HUES48 (cell line): ENCODE data around the gene SLC13A3.
"Not testable (repeated sequence)": the region's sequence is repeated elsewhere in the genome, so short reads cannot be mapped to it uniquely, and the experiment has no call there.

Experiments
- H3K27ac ChIP-seq: one replicate; pipeline ENCODE4 v1.7.0; 2013; ENCODE audit warnings: low read depth, low read length, inconsistent platforms
- H3K27me3 ChIP-seq: 2 replicates; pipeline ENCODE4 v1.6.1; 2013; ENCODE audit warnings: mild to moderate bottlenecking, low read length; ENCODE audit not compliant: control insufficient read depth, insufficient read depth
- H3K36me3 ChIP-seq: 2 replicates; pipeline ENCODE4 v1.6.1; 2013; ENCODE audit warnings: low read length; ENCODE audit not compliant: control insufficient read depth, insufficient read depth
- H3K4me1 ChIP-seq: 2 replicates; pipeline ENCODE4 v1.6.1; 2013; ENCODE audit warnings: mild to moderate bottlenecking, low read length; ENCODE audit not compliant: control insufficient read depth, insufficient read depth
- H3K4me3 ChIP-seq: 2 replicates; pipeline ENCODE4 v1.5.1; 2013; ENCODE audit warnings: mild to moderate bottlenecking, low read depth, low read length
- H3K9ac ChIP-seq: 2 replicates; pipeline ENCODE4 v1.6.1; 2013; ENCODE audit warnings: mild to moderate bottlenecking, low read depth, low read length, moderate library complexity
- H3K9me3 ChIP-seq: 2 replicates; pipeline ENCODE4 v1.6.1; 2013; ENCODE audit warnings: low read length; ENCODE audit not compliant: control insufficient read depth, insufficient read depth

SLC13A3 gene

GRCh38 chr20:46680684-46681031 is 29.4 kb upstream of the SLC13A3 start:
- no peaks in the 10 kb centered on the region for H3K27me3 ChIP-seq
- H3K4me3 ChIP-seq = no peak overlapping the region
- H3K36me3 ChIP-seq = peaks cover 17% of the 10 kb centered on the region
- H3K9ac ChIP-seq = no peak overlapping the region
- peaks cover 25% of the 10 kb centered on the region for H3K4me1 ChIP-seq
- H3K27ac ChIP-seq = no peak overlapping the region
- H3K9me3 ChIP-seq = no peaks in the 10 kb centered on the region

GRCh38 chr20:46678516-46678915 is 27.3 kb upstream of the SLC13A3 start:
- no peaks in the 10 kb centered on the region for H3K9me3 ChIP-seq
- H3K27me3 ChIP-seq = no peaks in the 10 kb centered on the region
- H3K27ac ChIP-seq = no peak overlapping the region
- no peak overlapping the region for H3K9ac ChIP-seq
- H3K4me1 ChIP-seq = peaks cover 34% of the 10 kb centered on the region
- H3K4me3 ChIP-seq = no peak overlapping the region
- peaks cover 11% of the 10 kb centered on the region for H3K36me3 ChIP-seq

- Histone ChIP-seq H3K4me3 (no peak overlapping the region), H3K9ac (no peak overlapping the region), H3K4me1 (peaks cover 29% of the 10 kb centered on the region), H3K9me3 (no peaks in the 10 kb centered on the region), H3K27ac (no peak overlapping the region), H3K27me3 (no peaks in the 10 kb centered on the region), H3K36me3 (peaks cover 11% of the 10 kb centered on the region)
Measured at GRCh38 chr20:46677608-46678007, 26.3 kb upstream of the SLC13A3 start.

GRCh38 chr20:46676649-46677316 is 25.5 kb upstream of the SLC13A3 start:
- H3K4me3 ChIP-seq = not testable (repeated sequence)

GRCh38 chr20:46674253-46675083 is 23.2 kb upstream of the SLC13A3 start:
- H3K27me3 ChIP-seq = no peaks in the 10 kb centered on the region
- H3K4me3 ChIP-seq = no peak overlapping the region
- H3K36me3 ChIP-seq = no peaks in the 10 kb centered on the region
- H3K9ac ChIP-seq = no peak overlapping the region
- no peaks in the 10 kb centered on the region for H3K9me3 ChIP-seq
- peak overlapping the region; percentile 54 for H3K27ac ChIP-seq
- H3K4me1 ChIP-seq = peaks cover 17% of the 10 kb centered on the region

More at GRCh38 chr20:46676649-46677316, 25.5 kb upstream of the SLC13A3 start:
- Histone ChIP-seq H3K4me1 (peaks cover 21% of the 10 kb centered on the region), H3K36me3 (peaks cover 11% of the 10 kb centered on the region)
- not testable (repeated sequence) for H3K9me3 ChIP-seq, H3K27me3 ChIP-seq, H3K27ac ChIP-seq, H3K9ac ChIP-seq

- no peak overlapping the region for H3K9ac ChIP-seq
- H3K27me3 ChIP-seq = no peaks in the 10 kb centered on the region
- H3K9me3 ChIP-seq = no peaks in the 10 kb centered on the region
- no peak overlapping the region for H3K4me3 ChIP-seq
- H3K4me1 ChIP-seq = peaks cover 17% of the 10 kb centered on the region
- peak overlapping the region; percentile 54 for H3K27ac ChIP-seq
- H3K36me3 ChIP-seq = no peaks in the 10 kb centered on the region
Measured at GRCh38 chr20:46673394-46674252, 22.4 kb upstream of the SLC13A3 start.

GRCh38 chr20:46672543-46673148 is 21.4 kb upstream of the SLC13A3 start:
- no peaks in the 10 kb centered on the region for H3K36me3 ChIP-seq

GRCh38 chr20:46671866-46672542 is 20.7 kb upstream of the SLC13A3 start:
- Histone ChIP-seq H3K36me3 (no peaks in the 10 kb centered on the region; the same call in 1 of the 2 replicates), H3K4me3 (no peak overlapping the region), H3K27ac (no peak overlapping the region), H3K4me1 (peaks cover 17% of the 10 kb centered on the region), H3K9ac (no peak overlapping the region), H3K9me3 (no peaks in the 10 kb centered on the region), H3K27me3 (no peaks in the 10 kb centered on the region)

More at GRCh38 chr20:46672543-46673148, 21.4 kb upstream of the SLC13A3 start:
- no peaks in the 10 kb centered on the region for H3K27me3 ChIP-seq
- peaks cover 17% of the 10 kb centered on the region for H3K4me1 ChIP-seq
- H3K27ac ChIP-seq = no peak overlapping the region
- no peak overlapping the region for H3K9ac ChIP-seq
- no peak overlapping the region for H3K4me3 ChIP-seq
- H3K9me3 ChIP-seq = no peaks in the 10 kb centered on the region

GRCh38 chr20:46670585-46671584 is 19.6 kb upstream of the SLC13A3 start:
- H3K4me1 ChIP-seq = peaks cover 17% of the 10 kb centered on the region
- no peaks in the 10 kb centered on the region for H3K27me3 ChIP-seq
- no peaks in the 10 kb centered on the region; the same call in 1 of the 2 replicates for H3K36me3 ChIP-seq
- H3K9ac ChIP-seq = no peak overlapping the region
- no peak overlapping the region for H3K27ac ChIP-seq
- no peaks in the 10 kb centered on the region for H3K9me3 ChIP-seq
- no peak overlapping the region for H3K4me3 ChIP-seq
